SK-N-SH (cell line): ENCODE measurements around the gene NPW. TPM values are rescaled to one million over a fixed set of nuclear protein-coding genes. Genes with fewer than 3 reads are reported as not detected.

Experiments
- CTCF ChIA-PET: fragments of 300-600, 350-600 bp; formaldehyde crosslinking; extraction: SDS; loops from one replicate; lab custom pipeline; 2021; lab: Yijun Ruan, JAX
- POLR2A ChIA-PET: fragments of 350-600 bp; sonication (Branson Sonifier 250); formaldehyde crosslinking; extraction: SDS; loops from one replicate; lab custom pipeline; 2020; ENCODE audit warnings: antibody characterized with exemption, inconsistent platforms; lab: Yijun Ruan, JAX
- DNase-seq: peaks from one replicate; pipeline ENCODE4 v3.0.0; 2012
- H2AFZ ChIP-seq: fragments of 200-600 bp; sonication (generic); 2 replicates; pipeline ENCODE4 v1.8.1; 2016; ENCODE audit warnings: antibody characterized with exemption, mild to moderate bottlenecking, low read depth
- H3F3A ChIP-seq: fragments of 200-600 bp; sonication (generic); replicated peaks from 2 replicates; pipeline ENCODE3; 2016; ENCODE audit warnings: antibody characterized with exemption, mild to moderate bottlenecking; ENCODE audit not compliant: insufficient read depth
- H3K27ac ChIP-seq, 2 experiments: fragments of 200-500 bp in 1 of 2; fragments of 200-600 bp in 1 of 2; sonication (Bioruptor generic) in 1 of 2; sonication (generic), shearing (Covaris generic) in 1 of 2; 2 replicates each; pipeline versions ENCODE4 v1.5.1 to v1.6.1; 2014 to 2016; ENCODE audit warnings: low read depth in 2 of 2, inconsistent platforms in 1 of 2, low read length in 1 of 2, mild to moderate bottlenecking in 1 of 2, mixed read lengths in 1 of 2
- H3K27me3 ChIP-seq: fragments of 200-600 bp; sonication (generic), shearing (Covaris generic); 2 replicates; pipeline ENCODE4 v1.6.1; 2016; ENCODE audit warnings: mixed run types; ENCODE audit not compliant: insufficient read depth
- H3K36me3 ChIP-seq, 2 experiments: fragments of 200-500 bp in 1 of 2; fragments of 200-600 bp in 1 of 2; sonication (Bioruptor generic) in 1 of 2; sonication (generic) in 1 of 2; replicated peaks in 1 of 2; 2 replicates each; pipeline versions ENCODE3 to v1.5.1; 2014 to 2016; ENCODE audit warnings: low read length in 1 of 2, mild to moderate bottlenecking in 1 of 2; ENCODE audit not compliant: insufficient read depth in 2 of 2, control insufficient read depth in 1 of 2
- H3K4me1 ChIP-seq, 2 experiments: fragments of 200-500 bp in 1 of 2; fragments of 200-600 bp in 1 of 2; sonication (Bioruptor generic) in 1 of 2; sonication (generic), shearing (Covaris generic) in 1 of 2; 2 replicates each; pipeline versions ENCODE4 v1.5.1 to v1.6.1; 2014 to 2016; ENCODE audit warnings: low read depth in 1 of 2, low read length in 1 of 2, mixed run types in 1 of 2; ENCODE audit not compliant: insufficient read depth in 2 of 2, control insufficient read depth in 1 of 2
- H3K4me2 ChIP-seq: fragments of 200-600 bp; sonication (generic), shearing (Covaris generic); 2 replicates; pipeline ENCODE4 v1.6.1; 2017; ENCODE audit warnings: mixed run types
- H3K4me3 ChIP-seq, 2 experiments: fragments of 200-500 bp in 1 of 2; fragments of 200-600 bp in 1 of 2; sonication (Bioruptor generic) in 1 of 2; sonication (generic), shearing (Covaris generic) in 1 of 2; 2 replicates each; pipeline versions ENCODE4 v1.5.1 to v1.8.1; 2014 to 2016; ENCODE audit warnings: low read depth in 2 of 2, inconsistent platforms in 1 of 2, low read length in 1 of 2, mild to moderate bottlenecking in 1 of 2, mixed read lengths in 1 of 2, moderate library complexity in 1 of 2
- H3K79me2 ChIP-seq: fragments of 200-600 bp; sonication (generic); 2 replicates; pipeline ENCODE4 v1.8.1; 2017; ENCODE audit warnings: mild to moderate bottlenecking; ENCODE audit not compliant: insufficient read depth
- H3K9ac ChIP-seq: fragments of 200-600 bp; sonication (generic); 2 replicates; pipeline ENCODE4 v1.6.1; 2017; ENCODE audit warnings: mixed run types
- H3K9me2 ChIP-seq: fragments of 200-600 bp; sonication (generic); 2 replicates; pipeline ENCODE4 v1.6.1; 2017; ENCODE audit warnings: mixed run types
- H3K9me3 ChIP-seq: fragments of 200-600 bp; sonication (generic); 2 replicates; pipeline ENCODE4 v1.6.1; 2017; ENCODE audit warnings: mixed run types, mild to moderate bottlenecking, moderate library complexity
- H4K20me1 ChIP-seq: fragments of 200-600 bp; sonication (generic); 2 replicates; pipeline ENCODE4 v1.6.1; 2017; ENCODE audit warnings: mild to moderate bottlenecking, mixed run types; ENCODE audit not compliant: insufficient read depth
- CHD2 ChIP-seq: fragments of 150-350 bp; IDR thresholded peaks from 2 replicates; pipeline ENCODE4 v1.6.1; 2018; ENCODE audit warnings: low read length; ENCODE audit not compliant: partially characterized antibody
- EP300 ChIP-seq, 2 experiments: IDR thresholded peaks; 2 replicates each; pipeline versions ENCODE4 v1.4.0 to v1.6.1; 2012; ENCODE audit warnings: borderline replicate concordance in 1 of 2, low read depth in 1 of 2, low read length in 1 of 2
- GATA2 ChIP-seq: sonication (generic); formaldehyde crosslinking; IDR thresholded peaks from 2 replicates; pipeline ENCODE4 v1.5.0; 2020; ENCODE audit warnings: mild to moderate bottlenecking, missing genetic modification reagents
- MXI1 ChIP-seq: IDR thresholded peaks from 2 replicates; pipeline ENCODE4 v1.6.1; 2012; ENCODE audit warnings: mild to moderate bottlenecking, low read depth, low read length, improper control_type of control experiment
- NFIC ChIP-seq: IDR thresholded peaks from 2 replicates; pipeline ENCODE4 v1.4.0; 2012; ENCODE audit warnings: borderline replicate concordance
- NRF1 ChIP-seq: IDR thresholded peaks from 2 replicates; pipeline ENCODE4 v1.6.1; 2012; ENCODE audit warnings: low read depth, mild to moderate bottlenecking, low read length
- RCOR1 ChIP-seq: fragments of 150-350 bp; IDR thresholded peaks from 2 replicates; pipeline ENCODE4 v1.6.1; 2017; ENCODE audit warnings: antibody characterized with exemption, low read length
- RFX5 ChIP-seq: IDR thresholded peaks from 2 replicates; pipeline ENCODE4 v1.6.1; 2012; ENCODE audit warnings: mild to moderate bottlenecking, improper control_type of control experiment, low read length
- SMC3 ChIP-seq: IDR thresholded peaks from 2 replicates; pipeline ENCODE4 v1.6.1; 2012; ENCODE audit warnings: low read depth, low read length, improper control_type of control experiment
- TAF1 ChIP-seq: IDR thresholded peaks from 2 replicates; pipeline ENCODE4 v1.6.1; 2012; ENCODE audit warnings: low read depth, mild to moderate bottlenecking, low read length, moderate library complexity, borderline replicate concordance
- TEAD4 ChIP-seq: IDR thresholded peaks from 2 replicates; pipeline ENCODE4 v1.4.0; 2012; ENCODE audit warnings: mild to moderate bottlenecking, borderline replicate concordance; ENCODE audit not compliant: insufficient read depth
- USF2 ChIP-seq: fragments of 150-350 bp; IDR thresholded peaks from 2 replicates; pipeline ENCODE4 v1.6.1; 2017; ENCODE audit warnings: antibody characterized with exemption, low read length, low read depth, borderline replicate concordance
- YY1 ChIP-seq: IDR thresholded peaks from 2 replicates; pipeline ENCODE4 v1.4.0; 2012; ENCODE audit warnings: low read depth, mild to moderate bottlenecking
- ZBTB33 ChIP-seq: IDR thresholded peaks from 2 replicates; pipeline ENCODE4 v1.4.0; 2012; ENCODE audit warnings: low read depth, borderline replicate concordance
- whole genome bisulfite sequencing: methylation state at CpG from one replicate; pipeline ENCODE4 v1.1.6; 2017; ENCODE audit warnings: low lambda C conversion rate; 5-methylcytosine and 5-hydroxymethylcytosine counted together
- polyA plus RNA-seq, 3 experiments: library from polyadenylated mRNA; depleted of rRNA; stranded (reverse); fragments of >200 nt; gene quantifications; 2 replicates each; pipeline ENCODE4 v1.2.3, GENCODE V29; 2012
- TF ChIP-seq, protein P1 (sequence below): IDR thresholded peaks from 2 replicates; pipeline ENCODE4; 2012
- TF ChIP-seq, protein P2 (sequence below): IDR thresholded peaks from 2 replicates; pipeline ENCODE4 v1.4.0; 2012; ENCODE audit warnings: low read depth, borderline replicate concordance

Gene NPW
- polyA plus RNA-seq, 1 of the 3 experiments (the other 2 are of a cell fraction): 1.1 TPM

DNA sequence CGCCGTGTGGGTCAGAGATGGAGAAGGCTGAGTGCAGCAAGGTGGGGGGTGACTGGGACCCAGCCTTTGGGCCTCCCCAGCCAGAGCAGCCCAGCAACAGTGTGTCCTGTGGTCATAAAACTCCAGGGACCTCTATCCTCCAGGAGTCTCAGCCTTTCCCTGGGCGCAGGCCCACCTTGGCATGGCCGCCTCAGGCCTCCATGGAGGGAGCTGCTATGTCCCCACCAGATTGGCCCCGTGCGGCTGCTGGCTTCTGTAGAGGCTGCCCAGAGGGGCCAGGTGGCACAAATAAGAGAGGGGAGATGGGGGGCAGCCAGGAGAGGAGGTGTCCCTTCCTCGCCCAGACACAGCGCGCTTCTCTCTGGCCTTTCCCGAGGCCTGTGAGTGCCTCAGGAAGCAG lies 32.4 kb upstream of the NPW start:
- Histone ChIP-seq H2AFZ (no peak overlapping the region), H3K79me2 (peaks cover 19% of the 10 kb centered on the region; the same call in 1 of the 2 replicates), H3K4me2 (no peak overlapping the region), H3K9me2 (no peaks in the 10 kb centered on the region), H4K20me1 (no peaks in the 10 kb centered on the region), H3K27me3 (no peaks in the 10 kb centered on the region), H3K9me3 (no peaks in the 10 kb centered on the region), H3K36me3 (peaks cover 5 to 13% of the 10 kb centered on the region in 2 experiments), H3K9ac (no peak overlapping the region), H3K27ac (no peak overlapping the region), H3K4me3 (no peak overlapping the region), H3F3A (peaks cover 13% of the 10 kb centered on the region), H3K4me1 (peaks cover 8 to 34% of the 10 kb centered on the region in 2 experiments; a peak in 2 of 4 replicates)
- ChIA-PET CTCF (interaction anchor here (0.8 to 12.9 kb wide), 2 partner anchors 17 to 220 kb away, joined by 3 to 108 read pairs; no protein-coding TSS in a partner anchor), POLR2A (interaction anchor here (1.0 to 1.4 kb wide), 2 partner anchors 15 to 22 kb away, joined by 4 to 5 read pairs; partner anchors contain the start of genes RPS2 and TBL3)
- WGBS: 89% methylated on average over 3 of the region's 10 CpGs
- TF ChIP-seq CHD2 (no peak), GATA2 (no peak), EP300 (IDR thresholded peaks at IDR 0.05; ENCODE audit: borderline replicate concordance in 1 of 2, low read depth in 1 of 2, low read length in 1 of 2) (no peak), SMC3 (no peak), TEAD4 (no peak), RFX5 (no peak), NRF1 (no peak), MXI1 (no peak), ZBTB33 (no peak), RCOR1 (no peak), USF2 (no peak), NFIC (no peak), TAF1 (no peak), YY1 (no peak)
- TF ChIP-seq, protein P1, sequence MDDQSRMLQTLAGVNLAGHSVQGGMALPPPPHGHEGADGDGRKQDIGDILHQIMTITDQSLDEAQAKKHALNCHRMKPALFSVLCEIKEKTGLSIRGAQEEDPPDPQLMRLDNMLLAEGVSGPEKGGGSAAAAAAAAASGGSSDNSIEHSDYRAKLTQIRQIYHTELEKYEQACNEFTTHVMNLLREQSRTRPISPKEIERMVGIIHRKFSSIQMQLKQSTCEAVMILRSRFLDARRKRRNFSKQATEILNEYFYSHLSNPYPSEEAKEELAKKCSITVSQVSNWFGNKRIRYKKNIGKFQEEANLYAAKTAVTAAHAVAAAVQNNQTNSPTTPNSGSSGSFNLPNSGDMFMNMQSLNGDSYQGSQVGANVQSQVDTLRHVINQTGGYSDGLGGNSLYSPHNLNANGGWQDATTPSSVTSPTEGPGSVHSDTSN: no peak
- TF ChIP-seq, protein P2, sequence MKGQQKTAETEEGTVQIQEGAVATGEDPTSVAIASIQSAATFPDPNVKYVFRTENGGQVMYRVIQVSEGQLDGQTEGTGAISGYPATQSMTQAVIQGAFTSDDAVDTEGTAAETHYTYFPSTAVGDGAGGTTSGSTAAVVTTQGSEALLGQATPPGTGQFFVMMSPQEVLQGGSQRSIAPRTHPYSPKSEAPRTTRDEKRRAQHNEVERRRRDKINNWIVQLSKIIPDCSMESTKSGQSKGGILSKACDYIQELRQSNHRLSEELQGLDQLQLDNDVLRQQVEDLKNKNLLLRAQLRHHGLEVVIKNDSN: no peak
- no peak for DNase-seq
